ENCODE data around the gene ZBTB43.
"Not testable (repeated sequence)": the region's sequence is repeated elsewhere in the genome, so short reads cannot be mapped to it uniquely, and the experiment has no call there.

ZBTB43 gene

GRCh38 chr9:126814091-126814490, 9.3 kb downstream of the ZBTB43 start:
- DNase-seq (ENCODE audit: low read depth): no peak
- no peak overlapping the region for H3K4me3 ChIP-seq (ENCODE audit: low read length)
- TF ChIP-seq CTCF (conservative IDR thresholded peaks at IDR 0.05; ENCODE audit: low read depth, low read length): no peak

- DNase-seq (ENCODE audit: low read depth); H3K4me3 ChIP-seq (ENCODE audit: low read length): not testable (repeated sequence)
Measured at GRCh38 chr9:126817615-126818014, 12.8 kb downstream of the ZBTB43 start.

- no peak for DNase-seq (ENCODE audit: low read depth)
- no peak for TF ChIP-seq CTCF (conservative IDR thresholded peaks at IDR 0.05; ENCODE audit: low read depth, low read length)
- no peak overlapping the region for H3K4me3 ChIP-seq (ENCODE audit: low read length)
Measured at GRCh38 chr9:126818482-126818881, 13.6 kb downstream of the ZBTB43 start.

GRCh38 chr9:126819482-126819881, 14.6 kb downstream of the ZBTB43 start:
- no peak overlapping the region for H3K4me3 ChIP-seq (ENCODE audit: low read length)
- no peak for TF ChIP-seq CTCF (conservative IDR thresholded peaks at IDR 0.05; ENCODE audit: low read depth, low read length)
- no peak for DNase-seq (ENCODE audit: low read depth)

- no peak for DNase-seq (ENCODE audit: low read depth)
- no peak overlapping the region for H3K4me3 ChIP-seq (ENCODE audit: low read length)
- TF ChIP-seq CTCF (conservative IDR thresholded peaks at IDR 0.05; ENCODE audit: low read depth, low read length): no peak
Measured at GRCh38 chr9:126822278-126822677, 17.4 kb downstream of the ZBTB43 start.

GRCh38 chr9:126822873-126823272, 18.0 kb downstream of the ZBTB43 start:
- no peak for TF ChIP-seq CTCF (conservative IDR thresholded peaks at IDR 0.05; ENCODE audit: low read depth, low read length)
- no peak for DNase-seq (ENCODE audit: low read depth)
- H3K4me3 ChIP-seq (ENCODE audit: low read length): no peak overlapping the region

GRCh38 chr9:126824052-126824451, 19.2 kb downstream of the ZBTB43 start:
- H3K4me3 ChIP-seq (ENCODE audit: low read length); DNase-seq (ENCODE audit: low read depth): not testable (repeated sequence)

- DNase-seq (ENCODE audit: low read depth): no peak
- TF ChIP-seq CTCF (conservative IDR thresholded peaks at IDR 0.05; ENCODE audit: low read depth, low read length): no peak
- no peak overlapping the region for H3K4me3 ChIP-seq (ENCODE audit: low read length)
Measured at GRCh38 chr9:126827227-126827626, 22.4 kb downstream of the ZBTB43 start.

All from retinal pigment epithelial cell (primary cell).